SK-N-SH (cell line): ENCODE data around the gene CCNL2. TPM values are rescaled to one million over a fixed set of nuclear protein-coding genes. Genes with fewer than 3 reads are reported as not detected.

Source experiments
- IRF3 ChIP-seq: fragments of 150-350 bp; IDR thresholded peaks from 2 replicates; pipeline ENCODE4 v1.6.1; 2016; ENCODE audit warnings: mild to moderate bottlenecking, low read depth, low read length
- polyA plus RNA-seq, 3 experiments: library from polyadenylated mRNA; depleted of rRNA; stranded (reverse); fragments of >200 nt; gene quantifications; 2 replicates each; pipeline ENCODE4 v1.2.3, GENCODE V29; 2012

Gene CCNL2
- polyA plus RNA-seq, 1 of the 3 experiments (the other 2 are of a cell fraction) = 362 TPM

DNA sequence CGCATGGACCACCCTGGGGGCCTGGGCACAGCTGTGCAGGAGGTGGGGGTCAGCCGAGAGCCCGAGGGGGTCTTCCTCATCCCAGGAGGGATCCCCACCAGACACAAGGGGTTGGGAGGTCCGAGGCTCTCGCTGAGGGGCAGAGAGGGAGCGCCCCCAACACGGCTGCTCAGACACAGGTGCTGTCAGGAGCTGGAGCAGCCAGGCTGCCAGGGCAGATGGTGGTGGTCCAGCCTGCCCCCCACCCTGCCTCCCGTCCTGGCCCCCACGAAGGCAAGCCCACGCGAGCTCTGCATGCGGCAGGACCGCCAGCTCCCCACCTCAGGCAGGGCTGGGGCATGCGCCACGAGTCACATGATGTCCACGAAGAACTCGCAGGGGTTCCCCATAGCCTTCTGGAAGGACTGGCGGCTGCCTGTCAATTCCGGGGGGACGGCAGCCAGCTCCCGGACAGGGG, 63.3 kb downstream of the CCNL2 start (continued):
- no peak for TF ChIP-seq IRF3

Other genes starting within 250 kb of the CCNL2 start
- not detected in 2 replicates for gene TTLL10, start 225.5 kb downstream of the CCNL2 start, polyA plus RNA-seq (2012; rRNA removed)
- 0.05 TPM in 1 of 2 replicates, not detected in the other for gene TNFRSF18, start 192.7 kb downstream of the CCNL2 start, polyA plus RNA-seq (2012; rRNA removed)
- not detected in 2 replicates for gene TNFRSF4, start 185.2 kb downstream of the CCNL2 start, polyA plus RNA-seq (2012; rRNA removed)
- 182 and 265 TPM in 2 replicates for gene SDF4, start 167.3 kb downstream of the CCNL2 start, polyA plus RNA-seq (2012; rRNA removed)
- 32.0 and 38.8 TPM in 2 replicates for gene B3GALT6, start 167.1 kb downstream of the CCNL2 start, polyA plus RNA-seq (2012; rRNA removed)
- 0.59 TPM in 1 of 2 replicates, not detected in the other for gene C1QTNF12, start 152.6 kb downstream of the CCNL2 start, polyA plus RNA-seq (2012; rRNA removed)
- 31.8 and 47.5 TPM in 2 replicates for gene UBE2J2, start 125.5 kb downstream of the CCNL2 start, polyA plus RNA-seq (2012; rRNA removed)
- 2.6 and 2.9 TPM in 2 replicates for gene SCNN1D, start 118.9 kb downstream of the CCNL2 start, polyA plus RNA-seq (2012; rRNA removed)
- gene ACAP3, start 91.4 kb downstream of the CCNL2 start, polyA plus RNA-seq (2012; rRNA removed) = 51.7 and 66.4 TPM in 2 replicates
- gene PUSL1, start 90.7 kb downstream of the CCNL2 start, polyA plus RNA-seq (2012; rRNA removed) = 13.9 and 19.0 TPM in 2 replicates
- 137 and 141 TPM in 2 replicates for gene INTS11, start 74.7 kb downstream of the CCNL2 start, polyA plus RNA-seq (2012; rRNA removed)
- gene CPTP, start 74.5 kb downstream of the CCNL2 start, polyA plus RNA-seq (2012; rRNA removed) = 12.3 and 13.4 TPM in 2 replicates
- gene TAS1R3, start 68.1 kb downstream of the CCNL2 start, polyA plus RNA-seq (2012; rRNA removed) = 0.06 and 0.08 TPM in 2 replicates
- 31.3 and 32.0 TPM in 2 replicates for gene DVL1, start 49.9 kb downstream of the CCNL2 start, polyA plus RNA-seq (2012; rRNA removed)
- gene MXRA8, start 40.8 kb downstream of the CCNL2 start, polyA plus RNA-seq (2012; rRNA removed) = 2.5 and 3.8 TPM in 2 replicates
- 175 and 214 TPM in 2 replicates for gene AURKAIP1, start 24.1 kb downstream of the CCNL2 start, polyA plus RNA-seq (2012; rRNA removed)
- gene MRPL20, start 8.0 kb upstream of the CCNL2 start, polyA plus RNA-seq (2012; rRNA removed) = 159 and 210 TPM in 2 replicates
- gene ANKRD65, start 21.9 kb upstream of the CCNL2 start, polyA plus RNA-seq (2012; rRNA removed) = 0.06 and 0.07 TPM in 2 replicates
- 5.3 and 7.4 TPM in 2 replicates for gene VWA1, start 36.4 kb upstream of the CCNL2 start, polyA plus RNA-seq (2012; rRNA removed)
- 0.38 and 0.49 TPM in 2 replicates for gene ATAD3C, start 50.4 kb upstream of the CCNL2 start, polyA plus RNA-seq (2012; rRNA removed)
- gene ATAD3B, start 72.4 kb upstream of the CCNL2 start, polyA plus RNA-seq (2012; rRNA removed) = 47.6 and 71.6 TPM in 2 replicates
- gene ATAD3A, start 112.8 kb upstream of the CCNL2 start, polyA plus RNA-seq (2012; rRNA removed) = 34.1 and 40.2 TPM in 2 replicates
- gene TMEM240, start 141.3 kb upstream of the CCNL2 start, polyA plus RNA-seq (2012; rRNA removed) = 6.5 and 8.1 TPM in 2 replicates
- gene SSU72, start 175.5 kb upstream of the CCNL2 start, polyA plus RNA-seq (2012; rRNA removed) = 73.6 and 104 TPM in 2 replicates
- gene FNDC10, start 200.8 kb upstream of the CCNL2 start, polyA plus RNA-seq (2012; rRNA removed) = 4.8 and 6.7 TPM in 2 replicates
- gene MIB2, start 216.2 kb upstream of the CCNL2 start, polyA plus RNA-seq (2012; rRNA removed) = 40.4 and 45.4 TPM in 2 replicates
- 0.96 and 1.2 TPM in 2 replicates for gene MMP23B, start 232.8 kb upstream of the CCNL2 start, polyA plus RNA-seq (2012; rRNA removed)